IPS-15b (cell line): Measurements from ENCODE around the gene PTPRT.

Experiments used
- H3K27me3 ChIP-seq: one replicate; pipeline ENCODE4 v1.6.1; 2013; ENCODE audit warnings: low read length; ENCODE audit not compliant: control insufficient read depth, insufficient read depth
- H3K36me3 ChIP-seq: one replicate; pipeline ENCODE4 v1.6.1; 2013; ENCODE audit warnings: low read length; ENCODE audit not compliant: control insufficient read depth, insufficient read depth
- H3K4me1 ChIP-seq: one replicate; pipeline ENCODE4 v1.6.1; 2013; ENCODE audit warnings: mild to moderate bottlenecking, low read length; ENCODE audit not compliant: control insufficient read depth, insufficient read depth
- H3K4me3 ChIP-seq: one replicate; pipeline ENCODE4 v1.5.1; 2013; ENCODE audit warnings: low read depth, low read length
- H3K9ac ChIP-seq: one replicate; pipeline ENCODE4 v1.6.1; 2013; ENCODE audit warnings: low read depth, mild to moderate bottlenecking, low read length
- H3K9me3 ChIP-seq: one replicate; pipeline ENCODE4 v1.6.1; 2013; ENCODE audit warnings: mild to moderate bottlenecking, low read length; ENCODE audit not compliant: control insufficient read depth, insufficient read depth

Gene PTPRT

GRCh38 chr20:43096126-43096930, 93.4 kb downstream of the PTPRT start:
- Histone ChIP-seq H3K36me3 (no peaks in the 10 kb centered on the region), H3K4me1 (peaks cover 6% of the 10 kb centered on the region), H3K9me3 (no peaks in the 10 kb centered on the region), H3K27me3 (no peaks in the 10 kb centered on the region), H3K4me3 (no peak overlapping the region), H3K9ac (no peak overlapping the region)

- H3K4me3 ChIP-seq, result no peak overlapping the region
- H3K9me3 ChIP-seq, result no peaks in the 10 kb centered on the region
- H3K4me1 ChIP-seq, result peaks cover 6% of the 10 kb centered on the region
- no peaks in the 10 kb centered on the region for H3K36me3 ChIP-seq
- no peaks in the 10 kb centered on the region for H3K27me3 ChIP-seq
- no peak overlapping the region for H3K9ac ChIP-seq
Measured at GRCh38 chr20:43095034-43095433, 94.7 kb downstream of the PTPRT start.

GRCh38 chr20:43092386-43093088, 97.2 kb downstream of the PTPRT start:
- Histone ChIP-seq H3K9me3 (no peaks in the 10 kb centered on the region), H3K27me3 (no peaks in the 10 kb centered on the region), H3K4me1 (peaks cover 6% of the 10 kb centered on the region), H3K36me3 (no peaks in the 10 kb centered on the region), H3K4me3 (no peak overlapping the region), H3K9ac (no peak overlapping the region)

- no peaks in the 10 kb centered on the region for H3K4me1 ChIP-seq
- H3K4me3 ChIP-seq, result no peak overlapping the region
- H3K9me3 ChIP-seq, result no peaks in the 10 kb centered on the region
- H3K27me3 ChIP-seq, result no peaks in the 10 kb centered on the region
- no peak overlapping the region for H3K9ac ChIP-seq
- no peaks in the 10 kb centered on the region for H3K36me3 ChIP-seq
Measured at GRCh38 chr20:43068482-43068881, 121.2 kb downstream of the PTPRT start.

- H3K4me3 ChIP-seq, result no peak overlapping the region
- H3K9ac ChIP-seq, result no peak overlapping the region
- no peaks in the 10 kb centered on the region for H3K27me3 ChIP-seq
- H3K9me3 ChIP-seq, result no peaks in the 10 kb centered on the region
- no peaks in the 10 kb centered on the region for H3K36me3 ChIP-seq
- H3K4me1 ChIP-seq, result no peaks in the 10 kb centered on the region
Measured at GRCh38 chr20:43066125-43066524, 123.6 kb downstream of the PTPRT start.

GRCh38 chr20:43065299-43065698, 124.4 kb downstream of the PTPRT start:
- Histone ChIP-seq H3K27me3 (no peaks in the 10 kb centered on the region), H3K4me3 (no peak overlapping the region), H3K9ac (no peak overlapping the region), H3K36me3 (no peaks in the 10 kb centered on the region), H3K9me3 (no peaks in the 10 kb centered on the region), H3K4me1 (no peaks in the 10 kb centered on the region)

- Histone ChIP-seq H3K36me3 (no peaks in the 10 kb centered on the region), H3K4me1 (no peaks in the 10 kb centered on the region)
Measured at GRCh38 chr20:43058077-43058476, 131.6 kb downstream of the PTPRT start.

GRCh38 chr20:43057317-43057716, 132.4 kb downstream of the PTPRT start:
- Histone ChIP-seq H3K9me3 (no peaks in the 10 kb centered on the region), H3K4me3 (no peak overlapping the region), H3K36me3 (no peaks in the 10 kb centered on the region), H3K4me1 (no peaks in the 10 kb centered on the region), H3K27me3 (no peaks in the 10 kb centered on the region), H3K9ac (no peak overlapping the region)

More at GRCh38 chr20:43058077-43058476, 131.6 kb downstream of the PTPRT start:
- Histone ChIP-seq H3K27me3 (no peaks in the 10 kb centered on the region), H3K9me3 (no peaks in the 10 kb centered on the region), H3K9ac (no peak overlapping the region), H3K4me3 (no peak overlapping the region)

GRCh38 chr20:43055181-43055884, 134.4 kb downstream of the PTPRT start:
- no peaks in the 10 kb centered on the region for H3K36me3 ChIP-seq
- H3K9ac ChIP-seq, result no peak overlapping the region
- no peak overlapping the region for H3K4me3 ChIP-seq
- H3K4me1 ChIP-seq, result no peaks in the 10 kb centered on the region
- H3K9me3 ChIP-seq, result no peaks in the 10 kb centered on the region
- no peaks in the 10 kb centered on the region for H3K27me3 ChIP-seq

- H3K36me3 ChIP-seq, result no peaks in the 10 kb centered on the region
- H3K27me3 ChIP-seq, result no peaks in the 10 kb centered on the region
- H3K9ac ChIP-seq, result no peak overlapping the region
- H3K4me3 ChIP-seq, result no peak overlapping the region
- H3K9me3 ChIP-seq, result no peaks in the 10 kb centered on the region
- H3K4me1 ChIP-seq, result no peaks in the 10 kb centered on the region
Measured at GRCh38 chr20:43052532-43052931, 137.2 kb downstream of the PTPRT start.

- Histone ChIP-seq H3K4me1 (no peaks in the 10 kb centered on the region), H3K4me3 (no peak overlapping the region), H3K9me3 (no peaks in the 10 kb centered on the region), H3K27me3 (no peaks in the 10 kb centered on the region), H3K9ac (no peak overlapping the region), H3K36me3 (no peaks in the 10 kb centered on the region)
Measured at GRCh38 chr20:43046966-43047365, 142.7 kb downstream of the PTPRT start.
